ENCODE results near the gene CFAP73. TPM values are rescaled to one million over a fixed set of nuclear protein-coding genes. Genes with fewer than 3 reads are reported as not detected.

The CFAP73 gene
- total and polyA plus RNA-seq, 10 of the 15 experiments (the other 5 are each of a cell fraction or from before 2014, with no cell fraction given), result 0.18 TPM; not detected in 9

DNA sequence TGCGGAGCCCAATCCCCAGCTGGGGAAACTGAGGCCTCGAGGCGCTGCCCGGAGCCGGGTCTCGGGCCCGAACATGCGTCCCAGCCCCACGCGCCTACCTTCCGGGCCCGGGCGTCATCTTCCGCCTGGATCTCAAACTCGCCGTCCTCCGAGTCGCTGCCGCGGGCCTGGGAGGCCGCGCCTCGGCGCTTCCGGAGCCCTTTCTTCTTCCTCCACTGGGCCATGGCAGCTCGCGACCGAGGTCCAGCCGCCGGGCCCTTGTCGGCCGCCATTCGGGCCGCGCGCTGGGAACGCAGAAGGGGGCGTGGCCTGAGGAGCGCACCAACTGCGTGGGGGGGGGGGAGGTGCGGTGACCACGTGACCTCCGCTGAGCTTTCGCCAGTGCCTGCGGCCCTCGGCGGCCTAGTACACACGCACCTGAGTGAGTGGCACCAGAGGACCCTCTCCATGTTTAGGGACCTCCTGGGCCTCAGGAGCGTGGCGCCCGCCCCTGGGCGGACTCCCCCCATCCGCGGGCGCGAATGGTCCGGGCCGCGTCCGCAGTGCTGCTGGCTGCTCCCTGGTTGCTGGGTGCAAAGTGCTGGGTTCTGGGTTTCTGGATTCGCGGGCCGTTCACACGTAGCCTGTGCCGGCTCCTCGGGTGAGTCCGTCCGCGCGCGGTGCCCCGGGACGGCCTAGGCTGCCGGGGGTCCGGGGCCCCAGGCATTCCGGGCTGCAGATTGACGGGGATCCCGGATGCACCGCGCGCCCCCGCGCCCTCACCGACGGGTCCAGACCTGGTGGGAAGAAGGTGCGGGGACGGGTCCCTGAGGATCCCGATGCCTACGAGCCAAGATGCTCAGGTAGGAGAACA lies 35.9 kb downstream of the CFAP73 start, which contains the start of the genes DDX54 and RITA1 (continued):
- TF ChIP-seq, protein P1, sequence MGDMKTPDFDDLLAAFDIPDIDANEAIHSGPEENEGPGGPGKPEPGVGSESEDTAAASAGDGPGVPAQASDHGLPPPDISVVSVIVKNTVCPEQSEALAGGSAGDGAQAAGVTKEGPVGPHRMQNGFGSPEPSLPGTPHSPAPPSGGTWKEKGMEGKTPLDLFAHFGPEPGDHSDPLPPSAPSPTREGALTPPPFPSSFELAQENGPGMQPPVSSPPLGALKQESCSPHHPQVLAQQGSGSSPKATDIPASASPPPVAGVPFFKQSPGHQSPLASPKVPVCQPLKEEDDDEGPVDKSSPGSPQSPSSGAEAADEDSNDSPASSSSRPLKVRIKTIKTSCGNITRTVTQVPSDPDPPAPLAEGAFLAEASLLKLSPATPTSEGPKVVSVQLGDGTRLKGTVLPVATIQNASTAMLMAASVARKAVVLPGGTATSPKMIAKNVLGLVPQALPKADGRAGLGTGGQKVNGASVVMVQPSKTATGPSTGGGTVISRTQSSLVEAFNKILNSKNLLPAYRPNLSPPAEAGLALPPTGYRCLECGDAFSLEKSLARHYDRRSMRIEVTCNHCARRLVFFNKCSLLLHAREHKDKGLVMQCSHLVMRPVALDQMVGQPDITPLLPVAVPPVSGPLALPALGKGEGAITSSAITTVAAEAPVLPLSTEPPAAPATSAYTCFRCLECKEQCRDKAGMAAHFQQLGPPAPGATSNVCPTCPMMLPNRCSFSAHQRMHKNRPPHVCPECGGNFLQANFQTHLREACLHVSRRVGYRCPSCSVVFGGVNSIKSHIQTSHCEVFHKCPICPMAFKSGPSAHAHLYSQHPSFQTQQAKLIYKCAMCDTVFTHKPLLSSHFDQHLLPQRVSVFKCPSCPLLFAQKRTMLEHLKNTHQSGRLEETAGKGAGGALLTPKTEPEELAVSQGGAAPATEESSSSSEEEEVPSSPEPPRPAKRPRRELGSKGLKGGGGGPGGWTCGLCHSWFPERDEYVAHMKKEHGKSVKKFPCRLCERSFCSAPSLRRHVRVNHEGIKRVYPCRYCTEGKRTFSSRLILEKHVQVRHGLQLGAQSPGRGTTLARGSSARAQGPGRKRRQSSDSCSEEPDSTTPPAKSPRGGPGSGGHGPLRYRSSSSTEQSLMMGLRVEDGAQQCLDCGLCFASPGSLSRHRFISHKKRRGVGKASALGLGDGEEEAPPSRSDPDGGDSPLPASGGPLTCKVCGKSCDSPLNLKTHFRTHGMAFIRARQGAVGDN (IDR thresholded peaks at IDR 0.05), result peak; percentile 45; the same call in 1 of the 2 replicates
- TF ChIP-seq ZNF24 (IDR thresholded peaks at IDR 0.05) (no peak), EP300 (IDR thresholded peaks at IDR 0.05; ENCODE audit: borderline replicate concordance in 1 of 2, control insufficient read depth in 1 of 2, low read depth in 2 of 2, low read length in 2 of 2) (no peak), SRF (IDR thresholded peaks at IDR 0.05; ENCODE audit: low read depth in 2 of 2, low read length in 2 of 2) (no peak), BCL11A (IDR thresholded peaks at IDR 0.05; ENCODE audit: low read depth, low read length) (no peak), TARDBP (IDR thresholded peaks at IDR 0.05; ENCODE audit: borderline replicate concordance) (no peak; the same call in 1 of the 2 replicates), ZSCAN29 (IDR thresholded peaks at IDR 0.05) (no peak), YBX1 (IDR thresholded peaks at IDR 0.05) (no peak), LARP7 (IDR thresholded peaks at IDR 0.05) (0 out of 2 replicates have a peak, but pooled peaks have one; percentile 66), POLR2AphosphoS5 (IDR thresholded peaks at IDR 0.05; ENCODE audit: low read length) (peak; percentile 83), STAT3 (IDR thresholded peaks at IDR 0.05; ENCODE audit: low read depth, low read length) (no peak), MTA3 (IDR thresholded peaks at IDR 0.05; ENCODE audit: borderline replicate concordance, low read length) (no peak), MYC (IDR thresholded peaks at IDR 0.05; ENCODE audit: insufficient read depth, insufficient read length, insufficient replicate concordance, low read length, severe bottlenecking) (peak; percentile 65)
